Measurements from ENCODE around the gene DMRT1.
"Not testable (repeated sequence)": the region's sequence is repeated elsewhere in the genome, so short reads cannot be mapped to it uniquely, and the experiment has no call there.

The DMRT1 gene

GRCh38 chr9:995781-996180 lies 154.3 kb downstream of the DMRT1 start:
- no peak for DNase-seq (ENCODE audit: low read depth in 1 of 2, low spot score in 1 of 2)

DNA sequence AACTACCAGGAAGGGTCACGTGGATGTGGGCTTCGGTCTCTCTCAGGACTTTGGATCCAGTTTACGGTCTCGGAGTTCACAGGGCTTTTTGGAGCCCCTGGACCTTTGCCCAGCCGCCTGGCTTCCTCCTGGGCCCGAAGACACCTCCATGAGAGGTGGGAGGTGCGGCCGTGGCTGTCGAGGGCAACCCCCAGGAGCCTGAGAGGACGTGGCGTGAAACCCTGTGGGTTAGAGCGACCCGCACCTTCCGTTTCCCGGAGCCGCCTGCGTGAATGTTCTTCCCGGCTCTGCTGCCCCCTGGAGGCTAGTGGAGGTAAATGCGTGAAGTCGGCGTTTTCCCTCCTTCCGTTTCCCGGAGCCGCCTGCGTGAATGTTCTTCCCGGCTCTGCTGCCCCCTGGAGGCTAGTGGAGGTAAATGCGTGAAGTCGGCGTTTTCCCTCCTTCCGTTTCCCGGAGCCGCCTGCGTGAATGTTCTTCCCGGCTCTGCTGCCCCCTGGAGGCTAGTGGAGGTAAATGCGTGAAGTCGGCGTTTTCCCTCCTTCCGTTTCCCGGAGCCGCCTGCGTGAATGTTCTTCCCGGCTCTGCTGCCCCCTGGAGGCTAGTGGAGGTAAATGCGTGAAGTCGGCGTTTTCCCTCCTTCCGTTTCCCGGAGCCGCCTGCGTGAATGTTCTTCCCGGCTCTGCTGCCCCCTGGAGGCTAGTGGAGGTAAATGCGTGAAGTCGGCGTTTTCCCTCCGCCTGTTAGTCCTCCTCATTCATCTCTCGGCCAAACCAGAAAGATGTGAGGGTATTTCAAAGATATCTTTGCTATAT lies 157.0 kb downstream of the DMRT1 start:
- not testable (repeated sequence) for DNase-seq (ENCODE audit: low read depth in 1 of 2, low spot score in 1 of 2)

DNA sequence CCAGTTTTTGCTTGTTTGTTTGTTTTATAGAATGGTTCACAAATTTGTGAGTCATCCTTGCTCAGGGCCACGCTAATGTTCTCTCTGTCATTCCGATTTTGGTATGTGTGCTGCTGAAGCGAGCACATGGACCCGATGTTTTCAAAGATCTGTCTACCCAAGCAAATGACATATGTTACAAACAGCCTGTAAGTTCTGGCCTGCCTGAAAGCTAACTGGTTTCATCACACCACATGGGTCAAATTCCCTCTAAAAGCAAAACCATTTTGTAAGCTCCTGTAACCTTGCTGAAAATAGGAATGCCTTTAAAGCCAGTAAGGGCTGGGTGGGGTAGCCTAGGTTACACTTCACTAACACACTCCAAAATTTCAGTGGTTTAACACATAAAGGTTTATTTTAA lies 160.3 kb downstream of the DMRT1 start:
- no peak for DNase-seq (ENCODE audit: low read depth in 1 of 2, low spot score in 1 of 2)

DNA sequence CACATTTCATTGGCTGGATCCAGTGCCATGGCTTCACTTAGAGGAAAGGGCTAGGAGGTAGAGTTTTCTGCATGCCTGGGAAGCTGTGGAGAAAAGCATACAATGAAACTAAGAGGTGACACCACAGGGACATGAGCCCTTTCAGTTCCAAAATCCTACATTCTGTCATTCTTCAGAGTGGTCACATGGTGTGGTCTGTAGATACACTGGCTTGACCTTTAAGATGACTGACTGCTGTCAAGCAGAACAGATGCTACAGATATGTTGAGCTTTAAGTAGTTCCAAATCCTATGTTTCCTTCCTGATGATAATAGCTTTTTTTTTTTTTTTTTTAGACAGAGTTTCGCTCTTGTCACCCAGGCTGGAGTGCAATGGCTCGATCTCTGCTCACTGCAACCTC lies 161.2 kb downstream of the DMRT1 start:
- no peak for DNase-seq (ENCODE audit: low read depth in 1 of 2, low spot score in 1 of 2)

DNA sequence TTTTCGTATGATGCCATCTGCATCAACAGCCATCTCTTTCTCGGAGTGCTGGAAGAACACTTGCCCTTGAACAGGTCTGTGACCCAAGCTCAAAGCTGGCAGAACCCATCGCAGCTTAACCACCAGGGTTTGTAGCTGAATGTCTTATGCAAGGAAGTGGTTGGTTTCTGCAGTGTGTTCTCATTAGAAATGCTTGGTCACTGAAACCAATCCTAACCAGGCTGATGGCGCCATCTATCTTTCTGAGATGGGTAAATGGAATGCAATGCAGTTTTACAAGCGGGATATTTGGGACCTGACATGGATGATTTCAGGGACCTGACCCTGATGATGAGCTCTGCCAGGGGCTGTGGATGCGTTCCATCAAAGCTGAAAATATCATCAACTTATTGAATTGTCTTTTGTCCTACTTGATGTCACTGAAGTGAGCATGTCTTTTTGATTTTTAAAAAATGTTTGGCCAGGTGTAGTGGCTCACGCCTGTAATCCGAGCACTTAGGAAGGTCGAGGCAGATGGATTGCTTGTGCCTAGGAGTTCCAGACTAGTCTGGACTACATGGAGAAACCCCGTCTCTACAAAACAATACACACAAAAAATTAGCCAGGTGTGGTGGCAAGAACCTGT lies 163.7 kb downstream of the DMRT1 start:
- DNase-seq (ENCODE audit: low read depth in 1 of 2, low spot score in 1 of 2) = no peak

- DNase-seq (ENCODE audit: low read depth in 1 of 2, low spot score in 1 of 2) = no peak
These were observed 165.8 kb downstream of the DMRT1 start for GRCh38 chr9:1007312-1007711.

DNA sequence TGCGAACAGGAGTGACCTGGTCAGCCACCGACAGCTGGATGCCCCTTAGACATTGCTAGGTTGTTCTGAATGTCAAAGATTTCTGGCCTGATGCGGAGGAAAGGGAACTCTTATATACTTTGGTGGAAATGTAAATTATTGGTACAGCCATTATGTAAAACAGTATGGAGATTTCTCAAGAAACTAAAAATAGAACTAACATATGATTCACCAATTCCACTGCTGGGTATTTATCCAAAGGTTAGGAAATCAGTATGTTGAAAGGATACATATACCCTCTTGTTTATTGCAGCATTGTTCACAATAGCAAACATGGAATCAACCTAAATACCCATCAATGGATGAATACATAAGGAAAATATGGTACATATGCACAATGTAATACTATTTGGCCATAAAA lies 166.7 kb downstream of the DMRT1 start:
- DNase-seq (ENCODE audit: low read depth in 1 of 2, low spot score in 1 of 2) = no peak

DNA sequence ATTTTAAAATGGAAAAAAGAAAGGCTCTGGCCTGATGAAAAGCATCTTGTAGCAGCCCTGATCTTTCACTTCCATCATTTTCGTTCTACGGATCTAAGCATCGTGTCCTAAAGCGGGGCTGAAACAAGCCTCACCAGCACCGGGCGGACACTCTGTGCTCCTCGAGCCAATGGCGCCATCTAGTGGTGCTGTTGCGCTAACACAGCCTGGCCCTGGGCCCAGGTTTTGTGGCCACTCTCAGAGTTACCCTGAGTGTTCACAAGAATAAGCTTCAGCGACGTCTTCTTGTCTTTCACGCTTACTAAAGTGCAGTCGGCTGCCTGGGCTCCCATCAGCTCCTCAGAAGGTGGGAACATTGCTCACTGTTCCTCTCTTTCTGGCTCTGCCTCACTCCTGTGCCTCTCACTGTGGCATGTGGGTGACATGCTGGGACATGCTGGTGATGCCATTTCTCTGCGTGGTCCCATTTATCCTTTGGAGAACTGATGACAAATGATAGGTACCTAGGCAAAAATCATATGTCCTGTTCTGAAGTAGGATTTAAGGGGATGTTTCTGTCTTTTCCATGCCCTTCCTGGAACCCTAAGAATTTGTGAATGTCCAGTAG lies 167.7 kb downstream of the DMRT1 start:
- DNase-seq (ENCODE audit: low read depth in 1 of 2, low spot score in 1 of 2) = peak; percentile 32 to 67

- DNase-seq (ENCODE audit: low read depth in 1 of 2, low spot score in 1 of 2) = no peak
These were observed 171.5 kb downstream of the DMRT1 start for GRCh38 chr9:1013021-1013420.

DNA sequence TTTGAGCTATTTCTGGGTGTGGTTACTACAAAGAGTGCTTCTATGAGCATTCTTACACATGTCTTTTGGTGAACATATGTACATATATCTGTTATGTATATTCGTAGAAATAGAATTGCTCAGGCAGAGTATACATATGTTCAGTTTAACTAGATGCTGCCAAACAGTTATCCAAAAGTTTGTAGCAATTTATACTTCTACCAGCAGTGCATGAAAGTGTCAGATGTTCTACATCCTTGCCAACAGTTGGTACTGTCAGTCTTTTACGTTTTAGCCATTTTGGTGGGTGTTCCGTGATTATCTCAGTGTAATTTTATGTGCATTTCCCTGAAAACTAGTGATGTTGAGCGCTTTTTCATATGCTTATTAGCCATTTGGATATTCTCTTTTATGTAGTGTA lies 172.7 kb downstream of the DMRT1 start:
- no peak for DNase-seq (ENCODE audit: low read depth in 1 of 2, low spot score in 1 of 2)

DNA sequence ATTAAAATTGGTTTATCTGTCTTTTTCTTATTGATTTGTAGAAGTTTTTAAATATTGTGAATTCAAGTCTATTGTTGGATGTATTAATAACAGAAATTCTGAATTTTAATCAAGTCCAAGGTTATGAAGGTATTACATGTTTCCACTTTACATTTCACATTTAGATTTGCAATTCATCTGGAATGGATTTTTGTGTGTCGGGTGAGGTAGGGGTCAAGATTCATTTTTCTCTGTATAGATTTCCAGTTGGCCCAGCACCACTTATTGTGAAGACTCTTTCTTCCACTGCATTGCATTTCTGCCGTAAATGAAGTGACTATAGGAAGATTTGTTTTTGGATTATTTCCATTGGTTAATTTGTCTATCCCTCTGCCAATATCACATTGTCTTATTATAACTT lies 173.1 kb downstream of the DMRT1 start:
- no peak for DNase-seq (ENCODE audit: low read depth in 1 of 2, low spot score in 1 of 2)

DNA sequence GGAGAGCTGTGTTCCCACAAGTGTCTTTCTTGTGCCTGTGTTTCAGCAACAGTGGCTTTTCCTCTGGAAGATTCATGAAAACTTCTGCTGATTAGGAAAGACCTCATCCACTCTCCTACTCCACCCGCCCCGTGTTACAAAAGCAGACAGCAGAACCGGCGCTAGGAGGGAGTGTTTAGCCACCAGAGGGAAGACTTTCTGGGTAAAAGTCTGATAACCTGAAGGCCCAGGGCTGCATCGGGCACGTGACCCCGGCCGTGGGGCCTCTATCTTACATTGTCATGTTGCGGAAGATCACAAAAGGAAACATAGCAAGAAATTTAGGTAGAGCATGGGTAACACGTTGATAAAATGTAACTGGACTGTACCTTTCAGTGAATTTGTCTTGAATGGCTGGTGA lies 176.6 kb downstream of the DMRT1 start:
- DNase-seq (ENCODE audit: low read depth in 1 of 2, low spot score in 1 of 2) = no peak
